ENCODE data around the gene KIF4A. TPM values are rescaled to one million over a fixed set of nuclear protein-coding genes. Genes with fewer than 3 reads are reported as not detected.
A peak's percentile ranks its signal among the peaks of the same experiment; 100 is the strongest.

Gene KIF4A
- total RNA-seq, 2 experiments from 2014 or later = 29.9 to 40.7 TPM

DNA sequence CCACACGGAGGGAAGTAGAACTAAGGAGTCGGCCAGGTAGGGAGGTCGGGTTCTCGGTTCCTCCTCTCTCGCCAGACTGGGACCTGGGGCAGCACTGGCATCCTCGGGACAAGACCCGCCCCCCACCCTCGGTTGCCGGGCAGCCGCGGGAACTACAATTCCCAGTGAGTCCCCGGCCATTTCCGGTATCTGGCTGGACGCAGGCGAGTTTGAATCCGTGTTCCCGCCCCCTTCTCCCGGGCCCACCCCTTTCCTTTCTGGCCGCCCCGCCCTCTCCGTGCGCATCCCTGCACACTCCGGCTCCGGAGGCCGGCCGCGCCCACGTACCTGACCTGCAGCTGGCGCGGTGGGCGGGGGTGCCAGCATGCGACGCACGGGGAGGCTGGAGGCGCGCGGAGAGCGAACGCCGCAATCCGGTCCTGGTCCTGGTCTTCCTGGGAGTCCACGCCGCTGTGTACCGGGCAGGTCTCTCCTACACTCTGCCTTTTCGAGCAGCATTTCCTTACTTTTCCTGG lies 144.5 kb downstream of the KIF4A start:
- H3K27ac ChIP-seq (ENCODE audit: low read depth, low read length, poor library complexity, severe bottlenecking) = peak overlapping the region; percentile 40
- peak overlapping the region; percentile 77 for H3K4me3 ChIP-seq (ENCODE audit: low read depth, low read length, poor library complexity, severe bottlenecking)
- POLR2A ChIA-PET = no interaction called here
- DNase-seq (ENCODE audit: low spot score) = peak; percentile 79
- H3K9me3 ChIP-seq (ENCODE audit: low read length) = no peaks in the 10 kb centered on the region
- TF ChIP-seq EZH2phosphoT487 (IDR thresholded peaks at IDR 0.05; ENCODE audit: borderline replicate concordance, low read depth, low read length) (no peak), CTCF (conservative IDR thresholded peaks at IDR 0.05; ENCODE audit: low read length) (no peak)
- no peaks in the 10 kb centered on the region for H4K20me1 ChIP-seq (ENCODE audit: insufficient read depth, low read length)
- H2AFZ ChIP-seq (ENCODE audit: low read length) = peak overlapping the region; percentile 91
- peak overlapping the region; percentile 100 for H3K4me2 ChIP-seq (ENCODE audit: low read length)
- no peaks in the 10 kb centered on the region for H3K79me2 ChIP-seq (ENCODE audit: insufficient read depth, low read depth, low read length)
- CTCF ChIA-PET (ENCODE audit: unreplicated experiment) = interaction anchor here (0.6 kb wide), 1 partner anchor 232 kb away, joined by 3 read pairs; no protein-coding TSS in a partner anchor
- BruUV-seq (replicated peaks) = no TSS peak
- no peaks in the 10 kb centered on the region for H3K36me3 ChIP-seq (ENCODE audit: insufficient read depth, low read length)
- H3K4me1 ChIP-seq (ENCODE audit: insufficient read depth, low read length, poor library complexity, severe bottlenecking) = peaks cover 7% of the 10 kb centered on the region
- H3K9me2 ChIP-seq (ENCODE audit: insufficient read depth, low read length) = no peaks in the 10 kb centered on the region
- intact Hi-C loops (cut with micrococcal nuclease; ENCODE audit: unreplicated experiment) = loop anchor here (5.0 kb wide), 1 partner anchor 237 kb away; no protein-coding TSS in a partner anchor

DNA sequence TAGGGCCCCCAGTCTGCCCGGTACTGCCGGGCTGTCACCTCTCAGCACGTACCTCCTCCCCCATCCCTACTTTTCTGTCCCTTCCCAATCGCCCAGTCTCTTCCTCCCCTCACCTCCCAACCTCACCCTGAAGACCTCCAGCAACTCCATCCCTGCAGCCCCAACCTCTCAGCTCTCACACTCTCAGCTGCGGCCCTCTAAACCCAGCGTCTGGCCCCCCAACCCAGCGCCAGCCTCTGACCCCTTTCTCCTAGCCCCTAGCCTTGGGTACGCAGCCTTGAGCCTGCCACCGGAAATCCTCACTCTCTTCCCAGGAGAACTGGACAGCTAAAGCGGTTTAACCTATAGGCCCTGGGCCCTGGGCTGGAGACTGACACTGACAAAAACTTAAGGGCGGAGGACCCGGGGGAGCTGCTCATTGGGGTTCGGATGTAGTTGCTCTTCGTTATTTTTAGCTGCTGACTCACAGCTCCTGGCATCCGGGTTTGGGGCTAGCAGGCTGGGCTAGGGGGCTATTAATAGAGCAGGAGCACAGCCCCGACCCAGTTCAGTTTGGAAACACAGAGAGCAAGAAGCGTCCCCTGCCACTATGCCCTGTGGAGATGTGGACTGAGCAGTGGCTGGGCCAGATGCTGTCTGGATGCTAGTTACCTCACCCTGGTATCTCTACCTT lies 145.1 kb downstream of the KIF4A start:
- POLR2A ChIA-PET = no interaction called here
- Histone ChIP-seq H3K9me3 (ENCODE audit: low read length) (no peaks in the 10 kb centered on the region), H2AFZ (ENCODE audit: low read length) (peak overlapping the region; percentile 91; the same call in 1 of the 2 replicates), H3K4me3 (ENCODE audit: low read depth, low read length, poor library complexity, severe bottlenecking) (peak overlapping the region; percentile 77), H3K9me2 (ENCODE audit: insufficient read depth, low read length) (no peaks in the 10 kb centered on the region), H3K4me2 (ENCODE audit: low read length) (peak overlapping the region; percentile 100), H3K79me2 (ENCODE audit: insufficient read depth, low read depth, low read length) (no peaks in the 10 kb centered on the region), H3K4me1 (ENCODE audit: insufficient read depth, low read length, poor library complexity, severe bottlenecking) (peaks cover 7% of the 10 kb centered on the region), H4K20me1 (ENCODE audit: insufficient read depth, low read length) (no peaks in the 10 kb centered on the region), H3K36me3 (ENCODE audit: insufficient read depth, low read length) (no peaks in the 10 kb centered on the region), H3K27ac (ENCODE audit: low read depth, low read length, poor library complexity, severe bottlenecking) (no peak overlapping the region)
- CTCF ChIA-PET (ENCODE audit: unreplicated experiment) = interaction anchor here (0.6 kb wide), 1 partner anchor 232 kb away, joined by 3 read pairs; no protein-coding TSS in a partner anchor
- intact Hi-C loops (cut with micrococcal nuclease; ENCODE audit: unreplicated experiment) = loop anchor here (5.0 kb wide), 1 partner anchor 238 kb away; no protein-coding TSS in a partner anchor
- no TSS peak for BruUV-seq (replicated peaks)
- no peak for DNase-seq (ENCODE audit: low spot score)
- TF ChIP-seq EZH2phosphoT487 (IDR thresholded peaks at IDR 0.05; ENCODE audit: borderline replicate concordance, low read depth, low read length) = no peak
- no peak for TF ChIP-seq CTCF (conservative IDR thresholded peaks at IDR 0.05; ENCODE audit: low read length)

GRCh38 chrX:70436343-70436742 lies 146.4 kb downstream of the KIF4A start:
- Histone ChIP-seq H3K9me2 (ENCODE audit: insufficient read depth, low read length) (no peaks in the 10 kb centered on the region), H3K4me3 (ENCODE audit: low read depth, low read length, poor library complexity, severe bottlenecking) (no peak overlapping the region), H3K9me3 (ENCODE audit: low read length) (no peaks in the 10 kb centered on the region), H3K4me2 (ENCODE audit: low read length) (no peak overlapping the region), H3K79me2 (ENCODE audit: insufficient read depth, low read depth, low read length) (no peaks in the 10 kb centered on the region), H3K27ac (ENCODE audit: low read depth, low read length, poor library complexity, severe bottlenecking) (no peak overlapping the region), H3K4me1 (ENCODE audit: insufficient read depth, low read length, poor library complexity, severe bottlenecking) (peaks cover 7% of the 10 kb centered on the region), H3K36me3 (ENCODE audit: insufficient read depth, low read length) (no peaks in the 10 kb centered on the region), H4K20me1 (ENCODE audit: insufficient read depth, low read length) (no peaks in the 10 kb centered on the region), H2AFZ (ENCODE audit: low read length) (no peak overlapping the region)
- intact Hi-C loops (cut with micrococcal nuclease; ENCODE audit: unreplicated experiment) = no loop called here
- CTCF ChIA-PET (ENCODE audit: unreplicated experiment) = interaction anchor here (0.9 kb wide), 1 partner anchor 228 kb away, joined by 3 read pairs; no protein-coding TSS in a partner anchor
- BruUV-seq (replicated peaks) = no TSS peak
- peak; percentile 25 for DNase-seq (ENCODE audit: low spot score)
- TF ChIP-seq CTCF (conservative IDR thresholded peaks at IDR 0.05; ENCODE audit: low read length) (peak; percentile 39), EZH2phosphoT487 (IDR thresholded peaks at IDR 0.05; ENCODE audit: borderline replicate concordance, low read depth, low read length) (no peak)
- POLR2A ChIA-PET = no interaction called here

All from OCI-LY7 (cell line).